KOPT-K1 (cell line): ENCODE data around the gene SAA4.
"Not testable (repeated sequence)": the region's sequence is repeated elsewhere in the genome, so short reads cannot be mapped to it uniquely, and the experiment has no call there.

Experiments used
- H3K27ac ChIP-seq: fragments of 200-600 bp; sonication (generic); 2 replicates; pipeline ENCODE4 v1.5.1; 2016; ENCODE audit warnings: antibody characterized with exemption, mild to moderate bottlenecking, low read depth, low read length; ENCODE audit not compliant: poor library complexity, severe bottlenecking
- H3K36me3 ChIP-seq: fragments of 200-600 bp; sonication (generic); 2 replicates; pipeline ENCODE4 v1.5.1; 2017; ENCODE audit warnings: antibody characterized with exemption, mild to moderate bottlenecking, low read length, moderate library complexity; ENCODE audit not compliant: insufficient read depth
- H3K9me3 ChIP-seq: fragments of 200-600 bp; sonication (generic); 2 replicates; pipeline ENCODE4 v1.5.1; 2017; ENCODE audit warnings: antibody characterized with exemption, low read length, mild to moderate bottlenecking; ENCODE audit not compliant: insufficient read depth, poor library complexity, severe bottlenecking

SAA4 gene

GRCh38 chr11:18223591-18224387 lies 12.8 kb downstream of the SAA4 start:
- no peaks in the 10 kb centered on the region for H3K36me3 ChIP-seq
- no peak overlapping the region for H3K27ac ChIP-seq
- peaks cover 10% of the 10 kb centered on the region for H3K9me3 ChIP-seq

GRCh38 chr11:18222814-18223421 lies 13.7 kb downstream of the SAA4 start:
- H3K9me3 ChIP-seq, result peaks cover 10% of the 10 kb centered on the region
- no peak overlapping the region for H3K27ac ChIP-seq
- H3K36me3 ChIP-seq, result no peaks in the 10 kb centered on the region

DNA sequence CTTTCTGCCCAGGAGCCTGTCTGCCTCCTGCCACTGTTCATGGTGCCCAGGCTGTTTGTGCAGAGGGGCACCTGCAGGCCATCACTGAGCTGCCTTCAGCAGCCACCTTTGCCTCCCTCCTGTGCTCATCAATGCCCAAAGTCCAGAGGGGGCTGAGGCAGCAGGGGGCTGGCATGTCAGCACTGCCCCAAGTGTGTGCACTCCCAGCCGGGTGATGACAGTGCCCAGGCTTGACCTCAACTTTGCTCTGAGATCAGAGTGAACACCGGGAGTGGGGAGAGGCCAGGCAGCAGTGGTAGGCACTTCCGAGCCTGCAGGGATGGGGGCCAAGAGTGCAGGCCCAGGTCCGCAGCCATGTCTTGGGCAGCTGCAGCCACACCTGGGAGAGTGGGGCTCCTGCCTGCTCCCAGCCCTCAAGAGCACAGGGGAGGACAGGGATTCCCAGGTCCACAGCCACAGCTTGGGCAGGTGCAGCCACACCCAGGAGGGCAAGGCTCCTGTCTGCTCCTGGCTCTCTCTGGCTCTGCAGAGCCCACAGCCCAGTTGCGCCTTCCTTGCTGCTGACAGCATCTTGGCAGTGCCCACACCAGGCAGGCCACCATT lies 15.2 kb downstream of the SAA4 start:
- Histone ChIP-seq H3K9me3 (peaks cover 10% of the 10 kb centered on the region), H3K27ac (no peak overlapping the region), H3K36me3 (no peaks in the 10 kb centered on the region)

DNA sequence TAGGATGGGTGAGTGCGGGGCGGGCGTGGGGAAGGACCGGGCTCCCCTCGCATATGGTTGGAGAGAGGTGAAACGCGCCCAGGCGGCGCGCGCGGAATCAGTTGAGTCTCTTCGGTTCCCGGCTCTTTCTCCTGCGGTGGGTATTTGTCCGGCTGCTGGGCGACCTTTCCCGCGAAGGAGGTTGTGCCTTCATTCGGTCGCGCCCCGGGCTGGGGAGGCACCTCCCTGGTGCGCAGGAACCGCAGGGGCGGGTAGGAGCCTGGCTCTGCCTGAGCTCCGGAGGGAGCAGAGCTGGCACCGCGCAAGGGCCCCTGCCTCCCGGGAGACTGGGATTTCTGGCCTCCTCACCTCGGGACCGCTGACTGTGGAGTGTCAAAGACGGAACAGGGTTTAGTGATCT lies 27.5 kb downstream of the SAA4 start:
- H3K9me3 ChIP-seq, result no peaks in the 10 kb centered on the region
- H3K27ac ChIP-seq, result no peak overlapping the region
- H3K36me3 ChIP-seq, result no peaks in the 10 kb centered on the region

- H3K27ac ChIP-seq, result no peak overlapping the region
- H3K9me3 ChIP-seq, result no peaks in the 10 kb centered on the region
- no peaks in the 10 kb centered on the region for H3K36me3 ChIP-seq
Measured at GRCh38 chr11:18204771-18205170, 31.8 kb downstream of the SAA4 start.

DNA sequence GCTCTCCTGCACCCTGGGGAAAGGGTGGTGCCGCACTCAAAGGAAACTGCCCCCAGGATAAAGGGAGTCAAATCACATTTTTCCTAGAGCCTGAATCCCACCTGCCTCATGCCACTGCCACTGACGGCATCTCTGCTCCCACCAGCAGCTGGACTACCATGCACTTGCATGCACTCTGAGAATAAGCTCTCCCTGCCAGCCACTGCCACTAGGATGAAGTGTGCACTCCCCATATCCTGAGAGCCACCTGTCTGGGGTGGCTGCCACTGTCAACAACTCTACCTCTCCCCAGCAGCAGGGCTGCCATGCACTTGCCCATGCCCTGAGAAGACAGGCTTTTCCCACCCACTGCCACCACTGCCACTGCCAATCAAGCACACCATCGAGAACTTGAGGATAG lies 32.4 kb downstream of the SAA4 start:
- Histone ChIP-seq H3K27ac (no peak overlapping the region), H3K9me3 (no peaks in the 10 kb centered on the region), H3K36me3 (no peaks in the 10 kb centered on the region)

DNA sequence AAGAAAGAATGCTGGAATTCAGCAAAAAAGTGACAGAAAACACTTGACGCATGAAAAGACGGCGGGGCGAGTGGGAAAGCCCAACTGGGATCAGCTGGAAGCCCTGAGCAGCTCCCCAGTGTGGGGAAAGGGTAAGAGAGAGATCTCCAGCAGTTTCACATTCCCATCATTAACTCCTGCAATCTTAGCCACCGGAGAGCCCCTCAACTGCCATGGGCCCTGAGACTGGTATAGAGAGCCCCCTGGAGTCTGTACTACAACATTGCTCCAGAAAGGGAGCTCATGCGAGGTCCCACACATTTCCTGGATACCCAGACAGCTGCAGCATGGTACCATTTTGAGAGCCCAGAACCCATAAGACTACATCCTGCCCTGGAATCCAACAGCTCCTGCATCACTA lies 32.9 kb downstream of the SAA4 start:
- H3K27ac ChIP-seq, result no peak overlapping the region
- no peaks in the 10 kb centered on the region for H3K36me3 ChIP-seq
- no peaks in the 10 kb centered on the region for H3K9me3 ChIP-seq

- peaks cover 14% of the 10 kb centered on the region for H3K9me3 ChIP-seq
- not testable (repeated sequence) for H3K27ac ChIP-seq
Measured at GRCh38 chr11:18197738-18198137, 38.9 kb downstream of the SAA4 start.

GRCh38 chr11:18196532-18196931 lies 40.1 kb downstream of the SAA4 start:
- Histone ChIP-seq H3K36me3 (no peaks in the 10 kb centered on the region), H3K27ac (no peak overlapping the region), H3K9me3 (peaks cover 14% of the 10 kb centered on the region)

More at GRCh38 chr11:18197738-18198137, 38.9 kb downstream of the SAA4 start:
- not testable (repeated sequence) for H3K36me3 ChIP-seq

DNA sequence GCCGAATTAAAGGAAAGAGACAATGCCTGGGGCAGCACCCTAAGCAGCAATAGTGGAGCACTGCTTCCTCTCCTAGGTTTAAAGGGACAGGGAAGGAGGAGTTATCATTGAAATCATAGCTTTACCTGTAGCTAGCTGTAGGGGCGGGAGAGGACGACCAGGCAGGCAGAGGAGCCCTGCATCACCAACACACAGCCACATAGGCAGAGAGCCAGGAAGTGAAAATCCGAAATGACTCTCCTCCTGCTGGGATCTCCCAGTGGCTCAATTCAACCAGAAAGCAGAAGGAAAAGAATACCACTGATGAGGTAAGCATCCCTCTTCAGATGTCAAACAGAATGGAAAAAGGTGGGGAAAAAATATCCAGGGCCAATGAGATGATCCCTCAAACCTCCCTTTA lies 43.6 kb downstream of the SAA4 start:
- no peaks in the 10 kb centered on the region for H3K36me3 ChIP-seq
- H3K9me3 ChIP-seq, result peaks cover 12% of the 10 kb centered on the region
- no peak overlapping the region for H3K27ac ChIP-seq

GRCh38 chr11:18191376-18191775 lies 45.2 kb downstream of the SAA4 start:
- H3K36me3 ChIP-seq, result no peaks in the 10 kb centered on the region
- no peak overlapping the region for H3K27ac ChIP-seq
- no peaks in the 10 kb centered on the region for H3K9me3 ChIP-seq

- H3K36me3 ChIP-seq, H3K27ac ChIP-seq, H3K9me3 ChIP-seq: not testable (repeated sequence)
Measured at GRCh38 chr11:18189476-18190245, 46.9 kb downstream of the SAA4 start.

- H3K9me3 ChIP-seq, result no peaks in the 10 kb centered on the region
- H3K36me3 ChIP-seq, result no peaks in the 10 kb centered on the region
- no peak overlapping the region for H3K27ac ChIP-seq
Measured at GRCh38 chr11:18188796-18189195, 47.8 kb downstream of the SAA4 start.
